Heart left ventricle (tissue), 16 donors: ENCODE data around the gene COPS9. TPM values are rescaled to one million over a fixed set of nuclear protein-coding genes. Genes with fewer than 3 reads are reported as not detected.

Source experiments
- ATAC-seq, 4 donors: fragments of 200-7000 bp; cut with Tn5 transposase; one replicate each; pipeline ENCODE4 v1.9.1; 2020 to 2022; ENCODE audit warnings: moderate library complexity in 4 of 4, mild to moderate bottlenecking in 3 of 4, moderate number of reproducible peaks in 1 of 4
- DNase-seq, 5 donors: peaks; one replicate each; pipeline ENCODE4 v3.0.0-alpha.2; 2020
- H3K27ac ChIP-seq, 12 donors: fragments of 200-600 bp; sonication (generic) in 4 of 12; one replicate each; pipeline versions ENCODE4 v1.5.0 to v1.8.0; 2016 to 2022; ENCODE audit warnings: mild to moderate bottlenecking in 2 of 12
- H3K27me3 ChIP-seq, 9 donors: fragments of 200-600 bp; sonication (generic) in 2 of 9; one replicate each; pipeline versions ENCODE4 v1.5.1 to v1.8.0; 2016 to 2022; ENCODE audit warnings: mild to moderate bottlenecking in 3 of 9
- H3K36me3 ChIP-seq, 9 donors: fragments of 200-600 bp; sonication (generic) in 2 of 9; one replicate each; pipeline versions ENCODE4 v1.5.0 to v1.8.0; 2018 to 2022; ENCODE audit warnings: mild to moderate bottlenecking in 2 of 9
- H3K4me1 ChIP-seq, 12 donors: fragments of 200-600 bp; sonication (generic) in 4 of 12; one replicate each; pipeline versions ENCODE4 v1.5.0 to v1.8.0; 2016 to 2022; ENCODE audit warnings: mild to moderate bottlenecking in 3 of 12
- H3K4me3 ChIP-seq, 12 donors: fragments of 200-600 bp; sonication (generic) in 4 of 12; one replicate each; pipeline versions ENCODE4 v1.5.0 to v1.8.0; 2017 to 2022; ENCODE audit warnings: mild to moderate bottlenecking in 9 of 12, moderate library complexity in 4 of 12
- H3K9me3 ChIP-seq, 12 donors: fragments of 200-600 bp; sonication (generic) in 4 of 12; one replicate each; pipeline versions ENCODE4 v1.5.0 to v1.8.0; 2016 to 2022; ENCODE audit warnings: mild to moderate bottlenecking in 1 of 12
- CTCF ChIP-seq, 12 donors: fragments of 200-600 bp; sonication (generic) in 4 of 12; IDR thresholded peaks; one replicate each; pipeline versions ENCODE4 v1.5.0 to v1.8.0; 2018 to 2022; ENCODE audit warnings: antibody characterized with exemption in 12 of 12, mild to moderate bottlenecking in 5 of 12
- POLR2A ChIP-seq, 2 donors: fragments of 450-650 bp; IDR thresholded peaks; one replicate each; pipeline ENCODE4 v1.6.1; 2017; ENCODE audit warnings: antibody characterized with exemption in 2 of 2, mild to moderate bottlenecking in 2 of 2, moderate library complexity in 2 of 2
- WGBS, 4 donors: extraction: QIAGEN DNeasy Blood & Tissue Kit in 2 of 4; methylation state at CpG; one replicate each; pipeline versions ENCODE4 v1.1.5 to v1.1.7; 2013 to 2018; 5-methylcytosine and 5-hydroxymethylcytosine counted together
- intact Hi-C, 10 donors: fragments of 100-400 bp; cut with DNase I; formaldehyde crosslinking; loops; one replicate each; pipeline versions ENCODE4 v1.11.1 to v1.14.2; 2022
- polyA plus RNA-seq, 2 donors: library from polyadenylated mRNA; stranded (reverse); fragments of 200-250 nt; gene quantifications; one replicate each; pipeline ENCODE4 v1.2.3, GENCODE V29; 2013
- total RNA-seq, 9 donors: library from RNA; depleted of rRNA in 2 of 9; stranded (reverse); fragments of >200 nt in 2 of 9; fragmentation: NEBNext Ultra II Directional in 3 of 9; extraction: Animal tissue kit (Norgen Biotek cat#: 25700) in 3 of 9; gene quantifications; one replicate each; pipeline versions ENCODE4 v1.1.0 to v1.2.4, GENCODE V29; 2016 to 2023
- donor health status: ischemic (EF 13 %, LVEDD 7.1; RV severe dilation, severe dysfunction).
- donor health status: healthy with polysubstance abuse.
- donor health status: DM: no; HTN: yes; CAD: no.
- donor health status: DM: no; HTN: no; CAD: no.
- donor health status: ischemic (EF 25% LVEDD 6.9; RV normal size, moderate dysfunction).
- donor health status: ischemic (EF 25% LVEDD 5.7; RV mildly dilated, moderate dysfunction).
- donor health status: healthy.
- donor health status: DM: yes; HTN: yes; CAD: no.
- donor health status: ischemic (EF 35%, LVEDD 5.7; RV mildly dilated, moderate dysfunction).
- donor health status: nonischemic (EF 11% LVEDD 7.7; RV severe dilation, severe dysfunction).
- donor health status: DM: yes; HTN: yes; CAD: no.
- donor health status: PGD.
- donor health status: ischemic (EF 29% LVEDD 5.4; RV normal size, mild dysfunction).
- donor health status: nonischemic (EF 23%, LVEDD 6.1; RV moderate dilation, normal function).

The COPS9 gene
- total and polyA plus RNA-seq, 11 donors, result 130 to 664 (median 178) TPM

GRCh38 chr2:240126731-240127130, 9.4 kb downstream of the COPS9 start:
- TF ChIP-seq POLR2A (IDR thresholded peaks at IDR 0.05) (no peak), CTCF (IDR thresholded peaks at IDR 0.05) (no peak)
- Histone ChIP-seq H3K4me3 (no peak overlapping the region), H3K36me3 (peaks cover 0 to 52% (median 42%) of the 10 kb centered on the region in 9 donors), H3K27ac (no peak overlapping the region), H3K4me1 (no peaks in the 10 kb centered on the region), H3K9me3 (no peaks in the 10 kb centered on the region), H3K27me3 (no peaks in the 10 kb centered on the region)
- no peak for ATAC-seq
- intact Hi-C loops, result no loop called here
- 92 to 96% (median 95%) methylated on average over 10 of the region's 10 CpGs for WGBS, 4 donors
- DNase-seq, result no peak

GRCh38 chr2:240125742-240126141, 10.4 kb downstream of the COPS9 start:
- intact Hi-C loops, result no loop called here
- no peaks in the 10 kb centered on the region for H3K9me3 ChIP-seq
- DNase-seq (no peak), ATAC-seq (no peak)
- no peaks in the 10 kb centered on the region for H3K27me3 ChIP-seq
- H3K27ac ChIP-seq, result no peak overlapping the region
- no peaks in the 10 kb centered on the region for H3K4me1 ChIP-seq
- WGBS, 4 donors, result 94 to 97% (median 96%) methylated on average over 9 to 14 of the region's 14 CpGs
- H3K36me3 ChIP-seq, result peaks cover 0 to 42% (median 33%) of the 10 kb centered on the region in 9 donors
- H3K4me3 ChIP-seq, result no peak overlapping the region
- no peak for TF ChIP-seq CTCF (IDR thresholded peaks at IDR 0.05)
- no peak for TF ChIP-seq POLR2A (IDR thresholded peaks at IDR 0.05)

DNA sequence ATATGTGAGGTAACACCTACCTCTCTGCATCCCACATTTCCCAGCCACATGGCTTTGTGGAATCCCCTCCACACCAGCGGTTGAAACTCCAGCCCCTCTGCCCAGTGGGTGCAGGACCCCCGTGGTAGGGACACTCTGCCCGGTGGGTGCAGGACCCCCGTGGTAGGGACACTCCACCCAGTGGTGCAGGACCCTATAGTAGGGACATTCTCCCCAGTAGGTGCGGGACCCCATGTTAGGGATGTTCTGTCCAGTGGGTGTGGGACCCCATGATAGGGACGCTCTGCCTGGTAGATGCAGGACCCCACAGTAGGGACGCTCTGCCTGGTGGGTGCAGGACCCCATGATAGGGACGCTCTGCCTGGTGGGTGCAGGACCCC, 11.5 kb downstream of the COPS9 start:
- Histone ChIP-seq H3K4me1 (no peaks in the 10 kb centered on the region), H3K4me3 (no peak overlapping the region), H3K27me3 (no peaks in the 10 kb centered on the region), H3K27ac (no peak overlapping the region), H3K9me3 (no peaks in the 10 kb centered on the region), H3K36me3 (peaks cover 0 to 31% (median 22%) of the 10 kb centered on the region in 9 donors)
- TF ChIP-seq CTCF (IDR thresholded peaks at IDR 0.05), result no peak
- TF ChIP-seq POLR2A (IDR thresholded peaks at IDR 0.05), result no peak
- ATAC-seq, result no peak
- intact Hi-C loops, result no loop called here
- WGBS, 4 donors, result 80 to 97% (median 95%) methylated on average over 7 to 8 of the region's 8 CpGs
- no peak for DNase-seq

- H3K27ac ChIP-seq, result no peak overlapping the region
- peaks cover 0 to 25% (median 16%) of the 10 kb centered on the region in 9 donors for H3K36me3 ChIP-seq
- H3K27me3 ChIP-seq, result no peaks in the 10 kb centered on the region
- TF ChIP-seq POLR2A (IDR thresholded peaks at IDR 0.05) (no peak), CTCF (IDR thresholded peaks at IDR 0.05) (no peak)
- DNase-seq (no peak), ATAC-seq (no peak)
- H3K4me3 ChIP-seq, result no peak overlapping the region
- intact Hi-C loops, result no loop called here
- no peaks in the 10 kb centered on the region for H3K4me1 ChIP-seq
- WGBS, 4 donors, result 81 to 91% (median 89%) methylated on average over 23 to 24 of the region's 24 CpGs
- peaks cover 0 to 3% (median 0%) of the 10 kb centered on the region in 12 donors for H3K9me3 ChIP-seq
Measured at GRCh38 chr2:240123821-240124650, 12.1 kb downstream of the COPS9 start.
